NCI-H2227 (cell line): ENCODE data around the gene BRCC3.
"Not testable (repeated sequence)": the region's sequence is repeated elsewhere in the genome, so short reads cannot be mapped to it uniquely, and the experiment has no call there.

ENCODE experiments used
- DNase-seq: peaks from one replicate; lab custom pipeline; 2025; ENCODE audit not compliant: unreplicated experiment; lab: John Stamatoyannopoulos, UW

Gene BRCC3

DNA sequence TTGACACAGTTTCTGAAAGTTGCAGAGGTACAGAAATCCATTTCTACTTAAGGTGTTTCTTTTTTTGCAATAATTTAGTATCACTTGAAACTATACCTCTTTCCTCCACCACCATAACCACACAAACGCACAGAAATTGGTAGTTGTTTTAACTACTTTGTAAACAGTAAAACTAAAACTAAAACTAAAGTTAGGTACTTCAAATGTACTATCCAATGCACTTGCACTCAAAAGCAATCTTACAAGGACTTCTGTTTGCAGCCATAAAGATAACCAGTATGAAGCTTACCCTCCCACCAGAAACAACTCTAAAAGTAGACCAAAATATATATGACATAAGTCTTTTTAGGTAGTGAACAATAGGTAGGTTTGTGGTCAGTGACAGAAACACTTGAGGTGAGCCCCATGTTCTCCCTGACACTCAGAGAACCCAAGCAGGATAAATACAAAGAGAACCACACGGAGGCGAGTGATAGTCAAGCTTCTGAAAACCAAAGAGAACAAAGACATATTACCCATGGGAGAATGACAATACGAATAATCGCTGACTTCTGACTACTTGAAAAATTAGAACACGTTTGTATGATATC lies 72.7 kb downstream of the BRCC3 start:
- DNase-seq: no peak

DNA sequence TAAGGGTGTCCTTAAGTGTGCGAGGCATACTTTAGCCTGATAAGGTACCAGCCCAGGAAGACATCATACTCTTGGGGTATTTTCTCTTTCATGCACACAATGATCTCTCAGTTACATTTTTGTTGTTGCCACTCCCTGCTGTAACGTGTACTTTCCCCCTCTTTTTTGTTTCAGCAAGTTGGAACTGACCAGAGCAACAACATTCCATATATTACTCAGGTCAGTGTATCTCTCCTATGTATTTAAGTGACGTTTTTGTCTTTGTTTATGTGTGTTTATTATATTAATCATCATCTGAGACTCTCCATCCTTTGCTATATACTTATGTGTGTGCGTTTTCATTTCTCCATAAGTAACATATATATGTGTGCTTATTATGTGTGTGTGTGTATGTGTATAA lies 73.6 kb downstream of the BRCC3 start:
- DNase-seq: no peak

DNA sequence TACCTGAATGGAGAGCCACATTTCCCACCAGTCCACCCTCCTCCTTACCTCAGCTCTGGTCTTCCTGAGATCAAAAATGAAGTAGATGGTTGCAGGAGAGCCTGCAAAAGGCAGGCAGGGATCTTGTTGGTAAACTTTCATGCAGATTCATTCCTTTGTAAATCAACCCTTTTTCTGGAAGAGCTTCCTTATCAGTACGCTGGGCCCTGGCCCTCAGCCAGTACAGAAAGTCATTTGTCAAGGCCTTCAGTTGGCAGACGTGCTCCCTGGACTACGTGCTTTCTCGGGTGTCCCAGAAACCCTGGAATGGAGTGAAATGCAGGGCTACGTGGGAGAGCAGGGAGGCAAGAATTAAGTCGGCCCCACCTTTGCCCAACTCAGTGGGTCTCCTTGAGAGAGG lies 76.3 kb downstream of the BRCC3 start:
- DNase-seq: not testable (repeated sequence)

DNA sequence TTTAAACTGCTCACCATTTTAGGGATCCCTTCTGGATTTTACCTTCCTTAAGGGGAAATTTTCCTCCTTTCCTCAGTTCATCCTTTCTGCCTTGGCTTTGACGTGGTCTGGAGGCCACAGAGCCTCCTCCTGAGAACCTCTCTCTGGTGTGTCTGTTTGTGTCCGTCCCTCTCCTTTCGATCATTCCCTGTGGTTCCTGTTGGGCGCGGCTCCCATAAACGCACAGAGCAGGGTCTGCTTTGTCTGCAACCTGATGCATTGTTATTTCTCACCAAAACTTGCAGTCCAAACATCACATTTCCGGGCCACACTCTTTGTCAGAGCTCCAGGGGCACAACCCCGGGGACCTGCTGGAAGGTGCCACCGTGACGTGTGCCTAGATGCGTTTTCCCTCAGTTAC lies 76.9 kb downstream of the BRCC3 start:
- DNase-seq: not testable (repeated sequence)

DNA sequence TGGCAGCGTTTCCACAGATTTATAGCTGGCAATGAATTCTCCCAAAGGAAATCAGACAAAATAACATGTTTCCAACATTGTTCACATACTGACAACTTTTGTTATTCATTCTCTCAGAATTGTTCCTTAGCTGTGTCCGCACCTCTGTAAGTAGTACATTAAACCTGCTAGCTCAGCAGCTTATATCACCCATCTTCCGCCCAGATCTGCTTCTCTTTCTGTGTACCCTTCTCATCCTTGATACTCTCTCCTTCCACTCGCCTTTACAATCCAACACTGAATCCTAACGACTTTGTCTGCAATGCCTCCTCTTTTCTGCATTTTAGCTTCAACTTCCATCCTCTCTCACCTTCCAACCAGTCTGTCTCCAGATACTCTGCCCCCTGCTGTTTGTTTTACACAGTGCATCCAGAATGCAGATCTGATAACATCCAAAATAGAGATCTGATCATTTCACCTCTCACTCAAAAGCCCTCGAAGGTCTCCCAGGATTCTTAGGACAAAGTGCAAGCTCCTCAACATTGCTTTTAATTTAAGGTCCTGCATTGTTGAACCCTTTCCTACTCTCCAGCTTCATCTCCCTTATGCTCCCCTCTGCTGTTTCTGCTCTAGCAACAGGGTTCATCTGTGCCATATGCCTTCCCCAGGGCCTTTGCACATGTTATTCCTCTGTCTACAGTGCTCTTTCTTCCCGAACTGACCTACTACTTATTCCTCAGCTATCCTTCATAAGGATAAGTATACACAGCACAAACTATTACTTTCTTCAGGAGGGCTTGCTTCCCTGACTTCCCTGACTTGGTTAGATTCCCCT lies 77.6 kb downstream of the BRCC3 start:
- DNase-seq: no peak

DNA sequence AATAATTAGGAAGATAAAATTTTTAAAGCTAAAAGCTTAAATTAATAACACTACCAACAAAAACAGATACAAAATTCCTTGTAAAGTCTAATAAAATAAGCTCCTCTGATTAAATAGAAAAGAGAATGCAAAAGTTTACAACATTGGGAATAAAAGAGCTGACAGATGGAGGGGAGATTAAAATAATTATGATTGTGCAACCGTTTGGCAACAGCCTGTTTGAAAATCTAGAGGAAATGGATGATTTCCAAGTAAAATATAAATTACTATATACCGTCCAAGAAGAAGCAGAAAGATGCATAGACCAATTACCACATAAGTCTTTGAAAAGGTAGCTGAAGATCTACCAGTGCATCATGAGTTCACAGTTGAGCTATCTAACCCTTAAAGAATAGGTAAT lies 98.6 kb downstream of the BRCC3 start:
- no peak for DNase-seq
